Esophagus muscularis mucosa (tissue), 4 donors: Measurements from ENCODE around the gene COL5A1.

Experiments used
- EP300 ChIP-seq: sonication (generic); formaldehyde crosslinking; IDR thresholded peaks from one replicate; pipeline ENCODE4 v1.6.1; 2017; ENCODE audit warnings: antibody characterized with exemption
- POLR2A ChIP-seq: fragments of 450-650 bp; IDR thresholded peaks from one replicate; pipeline ENCODE4 v1.6.1; 2017; ENCODE audit warnings: antibody characterized with exemption, moderate library complexity, mild to moderate bottlenecking, low read depth
- POLR2AphosphoS5 ChIP-seq, 2 donors: sonication (generic); formaldehyde crosslinking; IDR thresholded peaks; one replicate each; pipeline ENCODE4 v1.6.1; 2017; ENCODE audit warnings: antibody characterized with exemption in 2 of 2
- TF ChIP-seq, protein P1 (sequence below), 3 experiments: fragments of 200-600 bp in 2 of 3; fragments of 450-650 bp in 1 of 3; sonication (generic) in 2 of 3; IDR thresholded peaks; one replicate each; pipeline ENCODE4 v1.5.1; 2017 to 2019; ENCODE audit warnings: antibody characterized with exemption in 3 of 3, mild to moderate bottlenecking in 2 of 3, moderate library complexity in 1 of 3

DNA sequence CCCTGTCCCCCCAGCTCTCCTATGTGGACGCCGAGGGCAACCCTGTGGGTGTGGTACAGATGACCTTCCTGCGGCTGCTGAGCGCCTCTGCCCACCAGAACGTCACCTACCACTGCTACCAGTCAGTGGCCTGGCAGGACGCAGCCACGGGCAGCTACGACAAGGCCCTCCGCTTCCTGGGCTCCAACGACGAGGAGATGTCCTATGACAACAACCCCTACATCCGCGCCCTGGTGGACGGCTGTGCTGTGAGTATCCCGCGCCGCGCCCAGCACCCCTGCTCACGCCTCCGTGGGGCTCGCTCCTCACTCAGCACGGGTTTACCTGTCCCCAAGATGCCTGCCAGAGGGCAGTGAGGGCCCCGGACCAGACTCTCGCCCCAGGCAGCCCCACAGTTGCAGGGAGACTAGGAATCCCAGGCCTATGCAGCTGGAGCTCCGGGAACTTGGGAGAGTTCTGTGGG, 193.4 kb downstream of the COL5A1 start:
- TF ChIP-seq, protein P1, sequence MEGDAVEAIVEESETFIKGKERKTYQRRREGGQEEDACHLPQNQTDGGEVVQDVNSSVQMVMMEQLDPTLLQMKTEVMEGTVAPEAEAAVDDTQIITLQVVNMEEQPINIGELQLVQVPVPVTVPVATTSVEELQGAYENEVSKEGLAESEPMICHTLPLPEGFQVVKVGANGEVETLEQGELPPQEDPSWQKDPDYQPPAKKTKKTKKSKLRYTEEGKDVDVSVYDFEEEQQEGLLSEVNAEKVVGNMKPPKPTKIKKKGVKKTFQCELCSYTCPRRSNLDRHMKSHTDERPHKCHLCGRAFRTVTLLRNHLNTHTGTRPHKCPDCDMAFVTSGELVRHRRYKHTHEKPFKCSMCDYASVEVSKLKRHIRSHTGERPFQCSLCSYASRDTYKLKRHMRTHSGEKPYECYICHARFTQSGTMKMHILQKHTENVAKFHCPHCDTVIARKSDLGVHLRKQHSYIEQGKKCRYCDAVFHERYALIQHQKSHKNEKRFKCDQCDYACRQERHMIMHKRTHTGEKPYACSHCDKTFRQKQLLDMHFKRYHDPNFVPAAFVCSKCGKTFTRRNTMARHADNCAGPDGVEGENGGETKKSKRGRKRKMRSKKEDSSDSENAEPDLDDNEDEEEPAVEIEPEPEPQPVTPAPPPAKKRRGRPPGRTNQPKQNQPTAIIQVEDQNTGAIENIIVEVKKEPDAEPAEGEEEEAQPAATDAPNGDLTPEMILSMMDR (IDR thresholded peaks at IDR 0.05): no peak
- TF ChIP-seq POLR2A (no peak), EP300 (no peak), POLR2AphosphoS5 (IDR thresholded peaks at IDR 0.05) (no peak)
